ENCODE data around the gene ACRV1. TPM values are rescaled to one million over a fixed set of nuclear protein-coding genes. Genes with fewer than 3 reads are reported as not detected.

Gene ACRV1
- under 0.01 and 0.15 TPM in 2 replicates for total RNA-seq

DNA sequence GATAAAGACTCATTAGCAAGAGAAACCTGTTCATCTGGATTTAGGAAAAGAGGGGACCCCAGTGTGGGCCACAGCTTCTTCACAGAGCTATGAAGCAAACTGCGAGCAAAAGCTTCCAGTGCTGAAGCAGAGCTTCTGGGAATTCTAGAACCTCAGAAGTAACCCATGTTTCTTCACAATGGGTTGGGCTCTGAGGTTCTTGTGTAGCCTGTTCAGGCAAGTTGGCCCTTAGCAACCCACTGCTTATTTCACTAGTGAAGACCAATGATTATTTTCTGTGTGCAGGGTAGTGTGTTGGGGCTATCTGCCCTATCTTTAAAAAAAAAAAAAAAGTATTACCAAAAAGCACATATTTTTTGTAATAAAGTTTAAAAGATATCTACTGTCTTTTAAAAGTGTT lies at the start of gene ACRV1:
Gene ACRV1 (minus strand): TSS at position 101 of the 400 bp plus-strand sequence. CDS start 67 bp downstream, at position 34.

DNA sequence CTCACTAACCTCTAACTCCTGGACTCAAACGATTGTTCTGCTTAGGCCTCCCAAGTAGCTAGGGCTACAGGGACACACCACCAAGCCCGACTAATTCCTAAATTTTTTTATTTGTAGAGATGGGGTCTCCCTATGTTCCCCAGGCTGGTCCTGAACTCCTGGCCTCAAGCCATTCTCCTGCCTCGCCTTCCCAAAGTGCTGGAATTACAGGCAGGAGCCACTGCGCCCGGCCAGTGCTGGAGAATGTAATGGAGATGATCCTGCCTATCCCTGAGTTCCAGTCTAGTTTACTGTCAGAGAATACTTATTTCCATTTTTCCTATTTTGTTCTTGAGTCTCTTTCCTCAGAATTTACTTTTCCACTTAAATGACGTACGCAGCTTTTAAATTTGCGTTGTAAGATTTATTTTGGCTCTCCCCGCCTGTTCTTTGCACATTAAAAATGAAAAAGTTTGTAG lies 55.9 kb downstream of the ACRV1 start, which contains the start of gene CHEK1:
Gene CHEK1 (plus strand): TSS at position 408 of the 458 bp plus-strand sequence. CDS start 1,606 bp downstream, outside the sequence.

Other genes starting within 250 kb of the ACRV1 start
- gene FEZ1, start 184.6 kb downstream of the ACRV1 start, total RNA-seq: 92.8 and 123 TPM in 2 replicates
- gene EI24, start 111.4 kb downstream of the ACRV1 start, total RNA-seq: 95.4 and 159 TPM in 2 replicates
- 192 and 246 TPM in 2 replicates for gene STT3A, start 88.0 kb downstream of the ACRV1 start, total RNA-seq
- gene CHEK1, start 55.7 kb downstream of the ACRV1 start, total RNA-seq: 22.0 and 47.6 TPM in 2 replicates
- not detected in 2 replicates for gene PATE1, start 65.4 kb upstream of the ACRV1 start, total RNA-seq
- gene PATE2, start 98.0 kb upstream of the ACRV1 start, total RNA-seq: 0.29 and 0.66 TPM in 2 replicates
- gene PATE3, start 107.3 kb upstream of the ACRV1 start, total RNA-seq: not detected in 2 replicates
- not detected in 2 replicates for gene PATE4, start 152.5 kb upstream of the ACRV1 start, total RNA-seq
- 2.8 and 10.0 TPM in 2 replicates for gene HYLS1, start 206.8 kb upstream of the ACRV1 start, total RNA-seq
- 8.6 and 10.9 TPM in 2 replicates for gene PUS3, start 222.4 kb upstream of the ACRV1 start, total RNA-seq
- gene DDX25, start 223.7 kb upstream of the ACRV1 start, total RNA-seq: not detected in 2 replicates

Data from smooth muscle cell of trachea (primary cell).